Hindlimb muscle (tissue), 1 donor: ENCODE data around the gene KIR2DL1. TPM values are rescaled to one million over a fixed set of nuclear protein-coding genes. Genes with fewer than 3 reads are reported as not detected.
A peak's percentile ranks its signal among the peaks of the same experiment; 100 is the strongest.
"Not testable (repeated sequence)": the region's sequence is repeated elsewhere in the genome, so short reads cannot be mapped to it uniquely, and the experiment has no call there.

ENCODE experiments used
- DNase-seq: peaks from one replicate; pipeline ENCODE4 v3.0.0-alpha.2; 2013
- polyA plus RNA-seq: library from polyadenylated mRNA; unstranded; fragments of 120-200 nt; gene quantifications from one replicate; pipeline ENCODE4 v1.2.1, GENCODE V29; 2013; ENCODE audit not compliant: insufficient read length

Gene KIR2DL1
- polyA plus RNA-seq: not detected

DNA sequence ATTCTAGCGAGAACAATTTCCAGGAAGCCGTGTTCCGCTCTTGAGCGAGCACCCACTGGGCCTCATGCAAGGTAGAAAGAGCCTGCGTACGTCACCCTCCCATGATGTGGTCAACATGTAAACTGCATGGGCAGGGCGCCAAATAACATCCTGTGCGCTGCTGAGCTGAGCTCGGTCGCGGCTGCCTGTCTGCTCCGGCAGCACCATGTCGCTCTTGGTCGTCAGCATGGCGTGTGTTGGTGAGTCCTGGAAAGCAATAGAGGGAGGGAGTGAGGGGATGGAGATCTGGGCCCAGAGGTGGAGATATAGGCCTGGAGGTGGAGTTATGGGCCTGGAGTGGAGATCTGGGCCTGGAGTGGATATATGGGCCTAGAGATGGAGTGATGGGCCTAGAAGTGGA, at the start of gene KIR2DL1:
KIR2DL1 (plus strand) TSS at position 148 of the 400 bp plus-strand sequence; CDS start at position 206, 58 bp downstream.
- DNase-seq: not testable (repeated sequence)

DNA sequence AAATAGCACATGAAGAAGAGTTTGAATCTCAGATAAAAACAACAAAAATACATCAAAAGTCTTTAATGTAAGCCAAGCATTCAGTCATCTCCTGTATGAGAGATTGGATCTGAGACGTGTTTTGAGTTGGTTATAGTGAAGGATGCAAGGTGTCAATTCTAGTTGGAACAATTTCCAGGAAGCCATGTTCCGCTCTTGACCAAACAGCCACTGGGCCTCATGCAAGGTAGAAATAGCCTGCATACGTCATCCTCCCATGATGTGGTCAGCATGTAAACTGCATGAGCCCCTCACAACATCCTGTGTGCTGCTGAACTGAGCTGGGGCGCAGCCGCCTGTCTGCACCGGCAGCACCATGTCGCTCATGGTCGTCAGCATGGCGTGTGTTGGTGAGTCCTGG, 45.5 kb upstream of the KIR2DL1 start, which contains the start of gene KIR3DL3:
KIR3DL3 (plus strand) TSS at position 301 of the 400 bp plus-strand sequence; CDS start at position 356, 55 bp downstream.
- no peak for DNase-seq

DNA sequence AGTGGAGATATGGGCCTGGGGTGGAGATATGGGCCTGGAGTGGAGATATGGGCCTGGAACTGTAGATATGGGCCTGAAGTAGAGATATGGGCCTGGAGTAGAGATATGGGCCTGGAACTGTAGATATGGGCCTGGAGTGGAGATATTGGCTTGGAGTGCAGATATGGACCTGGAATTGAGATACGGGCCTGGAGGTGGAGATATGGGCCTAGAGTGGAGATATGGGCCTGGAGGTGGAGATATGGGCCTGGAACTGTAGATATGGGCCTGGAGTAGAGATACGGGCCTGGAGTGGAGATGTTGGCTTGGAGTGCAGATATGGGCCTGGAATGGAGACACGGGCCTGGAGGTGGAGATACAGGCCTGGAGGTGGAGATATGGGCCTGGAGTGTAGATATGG, 44.9 kb upstream of the KIR2DL1 start:
- DNase-seq: no peak

DNA sequence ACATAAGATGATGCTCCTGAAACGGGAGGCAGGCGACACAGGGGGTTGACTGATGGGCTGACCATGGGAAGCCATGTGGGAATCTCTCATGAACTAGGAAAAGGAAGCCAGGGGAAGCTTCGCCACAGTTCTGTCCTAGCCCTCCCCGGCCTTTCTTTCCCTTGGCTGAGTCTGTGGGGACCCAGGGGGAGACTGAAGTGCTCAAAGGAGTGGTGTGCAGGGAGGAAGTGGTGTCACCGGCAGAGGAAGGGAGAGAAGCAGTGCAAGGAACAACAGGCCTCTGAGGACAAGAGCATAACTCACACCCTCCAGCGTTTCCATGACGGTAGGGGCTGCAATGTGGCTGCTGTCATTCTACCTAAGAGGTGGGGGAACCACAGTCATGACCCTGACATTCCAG, 44.3 kb upstream of the KIR2DL1 start:
- no peak for DNase-seq

DNA sequence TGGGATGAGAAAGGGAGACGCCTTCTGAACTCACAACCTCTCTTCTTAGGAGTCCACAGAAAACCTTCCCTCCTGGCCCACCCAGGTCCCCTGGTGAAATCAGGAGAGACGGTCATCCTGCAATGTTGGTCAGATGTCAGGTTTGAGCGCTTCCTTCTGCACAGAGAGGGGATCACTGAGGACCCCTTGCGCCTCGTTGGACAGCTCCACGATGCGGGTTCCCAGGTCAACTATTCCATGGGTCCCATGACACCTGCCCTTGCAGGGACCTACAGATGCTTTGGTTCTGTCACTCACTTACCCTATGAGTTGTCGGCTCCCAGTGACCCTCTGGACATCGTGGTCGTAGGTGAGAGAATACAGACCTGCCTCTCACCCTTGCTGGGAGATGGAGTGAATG, 42.0 kb upstream of the KIR2DL1 start:
- DNase-seq: no peak

DNA sequence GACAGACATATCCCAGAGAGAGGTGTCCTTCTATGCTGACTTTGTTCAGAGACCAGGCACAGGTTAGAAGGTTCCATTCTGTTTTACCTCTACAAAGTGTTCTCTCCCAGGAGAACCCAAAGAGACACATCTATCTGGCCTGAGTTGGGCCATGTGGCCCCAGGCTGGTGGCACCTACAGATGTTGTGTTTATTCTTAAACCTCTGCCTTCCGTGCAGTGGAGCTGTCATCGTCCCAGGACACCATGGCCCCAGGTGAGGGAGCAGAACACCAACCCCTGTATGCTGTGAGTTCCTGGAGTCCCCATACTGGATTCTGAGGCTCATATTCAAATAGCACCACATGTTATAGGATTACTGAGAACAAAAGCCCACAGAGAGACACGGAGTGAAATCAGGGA, 41.4 kb upstream of the KIR2DL1 start:
- DNase-seq: no peak

DNA sequence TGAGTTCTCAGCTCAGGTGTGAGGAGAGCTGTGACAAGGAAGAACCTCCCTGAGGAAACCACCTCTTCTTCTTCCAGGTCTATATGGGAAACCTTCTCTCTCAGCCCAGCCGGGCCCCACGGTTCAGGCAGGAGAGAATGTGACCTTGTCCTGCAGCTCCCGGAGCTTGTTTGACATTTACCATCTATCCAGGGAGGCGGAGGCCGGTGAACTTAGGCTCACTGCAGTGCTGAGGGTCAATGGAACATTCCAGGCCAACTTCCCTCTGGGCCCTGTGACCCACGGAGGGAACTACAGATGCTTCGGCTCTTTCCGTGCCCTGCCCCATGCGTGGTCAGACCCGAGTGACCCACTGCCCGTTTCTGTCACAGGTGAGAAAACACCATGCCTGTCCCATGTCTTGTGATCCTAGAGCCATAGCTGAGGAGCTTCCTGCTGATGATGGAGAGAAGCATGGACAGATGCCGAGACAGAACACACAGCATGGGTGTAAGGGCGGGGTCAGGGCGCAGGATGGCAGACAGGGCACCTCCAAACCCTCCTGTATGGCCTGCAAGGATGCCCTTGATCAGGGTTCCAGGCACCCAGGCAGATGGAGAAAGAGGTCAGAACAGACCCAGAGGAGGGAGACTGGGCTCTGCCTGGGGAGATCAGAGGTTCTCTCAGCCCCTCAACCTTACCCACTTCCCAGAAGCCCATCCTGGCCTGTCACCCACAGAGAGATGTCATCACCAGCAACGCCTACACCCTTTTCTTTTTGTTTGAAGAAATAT, 40.0 kb upstream of the KIR2DL1 start:
- DNase-seq: no peak

DNA sequence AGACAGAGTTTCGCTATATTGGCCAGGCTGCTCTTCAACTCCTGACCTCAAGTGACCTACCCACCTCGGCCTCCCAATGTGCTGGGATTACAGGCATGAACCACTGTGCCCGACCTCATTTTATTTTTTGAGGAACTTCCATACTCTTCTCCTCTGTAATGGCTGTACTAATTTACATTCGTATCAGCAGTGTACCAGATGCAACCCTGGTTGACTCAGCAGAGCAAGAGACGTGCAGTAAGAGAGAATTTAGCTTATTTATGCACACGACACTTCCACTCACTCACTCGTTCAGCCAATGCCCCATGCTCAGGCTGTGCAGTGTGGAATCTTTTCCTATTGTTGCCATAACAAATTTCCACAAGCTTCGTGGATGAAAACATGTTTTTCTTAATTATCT, 38.4 kb upstream of the KIR2DL1 start:
- no peak for DNase-seq

DNA sequence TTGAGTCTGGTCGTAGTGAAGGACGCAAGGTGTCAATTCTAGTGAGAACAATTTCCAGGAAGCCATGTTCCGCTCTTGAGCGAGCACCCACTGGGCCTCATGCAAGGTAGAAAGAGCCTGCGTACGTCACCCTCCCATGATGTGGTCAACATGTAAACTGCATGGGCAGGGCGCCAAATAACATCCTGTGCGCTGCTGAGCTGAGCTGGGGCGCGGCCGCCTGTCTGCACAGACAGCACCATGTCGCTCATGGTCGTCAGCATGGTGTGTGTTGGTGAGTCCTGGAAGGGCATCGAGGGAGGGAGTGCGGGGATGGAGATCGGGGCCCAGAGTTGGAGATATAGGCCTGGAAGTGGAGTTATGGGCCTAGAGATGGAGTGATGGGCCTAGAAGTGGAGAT, 31.3 kb upstream of the KIR2DL1 start, which contains the start of gene KIR2DL3:
KIR2DL3 (plus strand) TSS at position 208 of the 400 bp plus-strand sequence; CDS start at position 241, 33 bp downstream.
- not testable (repeated sequence) for DNase-seq

DNA sequence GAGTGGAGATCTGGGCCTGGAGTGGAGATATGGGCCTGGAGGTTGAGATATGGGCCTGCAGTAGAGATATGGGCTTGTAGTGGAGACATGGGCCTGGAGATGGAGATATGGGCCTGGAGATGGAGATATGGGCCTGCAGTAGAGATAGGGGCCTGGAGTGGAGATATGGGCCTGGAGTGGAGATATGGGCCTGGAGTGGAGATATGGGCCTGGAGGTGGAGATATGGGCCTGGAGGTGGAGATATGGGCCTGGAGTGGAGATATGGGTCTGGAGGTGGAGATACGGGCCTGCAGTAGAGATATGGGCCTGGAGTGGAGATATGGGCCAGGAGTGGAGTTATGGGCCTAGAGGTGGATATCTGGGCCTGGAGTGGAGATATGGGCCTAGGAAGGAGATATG, 30.9 kb upstream of the KIR2DL1 start:
- no peak for DNase-seq

DNA sequence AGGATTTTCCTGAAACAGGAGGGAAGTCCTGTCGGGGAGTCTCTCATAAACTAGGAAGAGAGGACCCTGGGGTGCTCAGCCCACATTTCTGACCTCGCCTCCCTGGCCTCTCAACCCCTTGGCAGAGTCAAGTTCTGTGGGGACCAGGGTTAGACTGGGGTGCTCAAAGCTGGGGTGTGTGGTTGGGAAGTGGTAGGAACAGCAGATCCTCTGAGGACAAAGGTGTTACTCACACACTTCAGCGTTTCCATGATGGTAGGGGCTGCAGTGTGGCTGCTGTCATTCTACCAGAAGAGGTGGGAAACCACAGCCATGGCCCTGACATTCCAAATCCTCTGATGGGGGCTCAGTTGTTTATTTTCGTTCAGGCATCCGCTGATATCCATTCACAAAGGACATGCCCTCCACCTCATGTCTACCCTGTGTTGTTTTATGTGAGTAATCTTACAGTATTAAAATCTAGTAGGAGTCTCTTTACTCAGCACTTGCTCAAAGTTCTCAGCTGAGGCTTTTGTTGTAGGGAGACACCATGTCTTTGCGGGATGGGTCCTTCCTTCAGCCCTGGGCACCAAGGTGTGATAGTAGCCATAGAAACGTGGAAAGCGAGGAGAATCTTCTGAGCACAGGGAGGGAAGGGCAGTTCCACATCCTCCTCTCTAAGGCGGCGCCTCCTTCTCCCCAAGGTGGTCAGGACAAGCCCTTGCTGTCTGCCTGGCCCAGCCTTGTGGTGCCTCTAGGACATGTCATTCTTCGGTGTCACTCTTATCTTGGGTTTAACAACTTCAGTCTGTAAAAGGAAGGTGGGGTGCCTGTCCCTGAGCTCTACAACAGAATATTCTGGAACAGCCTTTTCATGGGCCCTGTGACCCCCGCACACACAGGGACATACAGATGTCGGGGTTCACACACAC, 29.8 kb upstream of the KIR2DL1 start:
- no peak for DNase-seq

DNA sequence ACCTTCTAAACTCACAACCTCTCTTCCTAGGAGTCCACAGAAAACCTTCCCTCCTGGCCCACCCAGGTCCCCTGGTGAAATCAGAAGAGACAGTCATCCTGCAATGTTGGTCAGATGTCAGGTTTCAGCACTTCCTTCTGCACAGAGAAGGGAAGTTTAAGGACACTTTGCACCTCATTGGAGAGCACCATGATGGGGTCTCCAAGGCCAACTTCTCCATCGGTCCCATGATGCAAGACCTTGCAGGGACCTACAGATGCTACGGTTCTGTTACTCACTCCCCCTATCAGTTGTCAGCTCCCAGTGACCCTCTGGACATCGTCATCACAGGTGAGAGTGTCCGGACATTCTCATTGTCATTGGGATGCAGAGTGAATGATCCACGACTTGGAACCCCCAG, 27.6 kb upstream of the KIR2DL1 start:
- not testable (repeated sequence) for DNase-seq

DNA sequence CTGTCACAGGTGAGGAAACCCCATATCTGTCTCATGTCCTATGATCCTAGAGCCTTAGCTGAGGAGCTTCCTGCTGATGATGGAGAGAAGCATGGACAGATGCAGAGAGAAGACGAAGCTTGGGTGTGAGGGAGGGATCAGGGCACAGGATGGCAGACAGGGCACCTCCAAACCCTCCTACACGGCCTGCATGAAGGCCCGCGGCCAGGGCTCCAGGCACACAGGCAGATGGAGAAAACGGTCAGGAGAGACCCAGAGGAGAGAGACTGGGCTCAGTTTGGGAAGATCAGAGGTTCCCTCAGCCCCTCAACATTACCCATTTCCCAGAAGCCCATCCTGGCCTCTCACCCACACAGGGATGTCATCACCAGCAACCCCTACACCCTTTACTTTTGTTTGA, 25.5 kb upstream of the KIR2DL1 start:
- DNase-seq: not testable (repeated sequence)

DNA sequence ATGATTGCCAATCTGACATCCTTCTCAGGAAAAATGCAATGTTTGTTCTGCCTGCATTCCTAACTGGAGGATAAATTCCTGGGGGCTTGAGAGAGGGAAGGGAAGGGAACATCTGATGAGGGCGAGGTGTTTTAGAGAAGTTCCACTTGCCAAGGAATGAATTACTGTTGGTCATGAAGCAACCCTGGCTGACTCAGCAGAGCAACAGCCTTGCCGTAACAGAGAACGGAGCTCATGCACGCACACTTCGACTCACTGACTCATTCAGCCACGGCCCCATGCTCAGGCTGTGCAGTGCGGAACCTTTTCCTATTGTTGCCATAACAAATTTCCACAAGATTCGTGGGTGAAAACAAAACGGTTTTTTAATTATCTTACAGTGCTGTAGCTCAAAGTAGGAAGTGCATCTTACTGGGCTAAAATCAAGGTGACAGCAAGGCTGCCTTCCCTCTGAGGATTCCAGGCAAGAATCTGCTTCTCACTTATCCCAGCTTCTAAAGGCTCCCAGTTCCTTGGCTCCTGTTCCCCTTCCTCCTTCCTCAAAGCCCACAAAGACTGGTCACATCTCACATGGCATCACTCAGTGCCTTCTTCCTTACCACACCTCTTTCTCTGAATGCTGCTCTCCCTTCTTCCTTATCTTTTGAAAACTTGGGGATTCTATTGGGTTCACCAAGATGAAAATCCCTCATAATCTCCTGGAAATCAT, 21.8 kb upstream of the KIR2DL1 start:
- DNase-seq: not testable (repeated sequence)

DNA sequence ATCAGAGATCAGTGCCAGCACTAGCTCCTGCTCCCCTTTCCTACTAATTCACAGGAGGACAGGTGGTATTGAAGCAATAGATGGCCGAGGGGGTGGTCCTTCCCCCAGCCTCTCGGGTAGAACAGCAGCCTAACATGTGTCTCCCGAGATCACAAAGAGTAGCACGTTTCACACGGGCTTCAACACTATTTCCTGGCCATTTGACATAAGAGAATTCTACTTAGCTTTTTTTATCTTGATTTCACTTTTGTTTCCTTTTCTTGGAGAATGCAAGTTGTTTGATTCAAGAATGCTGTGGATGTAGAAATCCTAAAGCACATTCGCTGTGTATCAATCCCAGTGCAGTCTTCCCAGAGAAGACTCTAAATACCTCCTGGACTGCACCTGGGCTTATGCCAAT, 19.3 kb upstream of the KIR2DL1 start:
- DNase-seq: not testable (repeated sequence)

DNA sequence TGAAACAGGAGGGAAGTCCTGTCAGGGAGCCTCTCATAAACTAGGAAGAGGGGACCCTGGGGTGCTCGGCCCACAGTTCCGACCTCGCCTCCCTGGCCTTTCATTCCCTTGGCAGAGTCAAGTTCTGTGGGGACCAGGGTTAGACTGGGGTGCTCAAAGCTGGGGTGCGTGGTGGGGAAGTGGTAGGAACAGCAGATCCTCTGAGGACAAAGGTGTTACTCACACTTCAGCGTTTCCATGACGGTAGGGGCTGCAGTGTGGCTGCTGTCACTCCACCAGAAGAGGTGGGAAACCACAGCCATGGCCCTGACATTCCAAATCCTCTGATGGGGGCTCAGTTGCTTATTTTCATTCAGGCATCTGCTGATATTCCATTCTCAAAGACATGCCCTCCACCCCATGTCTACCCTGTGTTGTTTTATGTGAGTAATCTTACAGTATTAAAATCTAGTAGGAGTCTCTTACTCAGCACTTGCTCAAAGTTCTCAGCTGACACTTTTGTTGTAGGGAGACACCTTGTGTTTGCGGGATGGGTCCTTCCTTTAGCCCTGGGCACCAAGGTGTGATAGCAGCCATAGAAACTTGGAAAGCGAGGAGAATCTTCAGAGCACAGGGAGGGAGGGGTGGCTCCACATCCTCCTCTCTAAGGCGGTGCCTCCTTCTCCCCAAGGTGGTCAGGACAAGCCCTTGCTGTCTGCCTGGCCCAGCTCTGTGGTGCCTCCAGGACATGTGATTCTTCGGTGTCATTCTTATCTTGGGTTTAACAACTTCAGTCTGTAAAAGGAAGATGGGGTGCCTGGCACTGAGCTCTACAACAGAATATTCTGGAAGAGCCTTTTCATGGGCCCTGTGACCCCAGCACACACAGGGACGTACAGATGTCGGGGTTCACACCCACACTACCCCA, 13.1 kb upstream of the KIR2DL1 start:
- DNase-seq: not testable (repeated sequence)

DNA sequence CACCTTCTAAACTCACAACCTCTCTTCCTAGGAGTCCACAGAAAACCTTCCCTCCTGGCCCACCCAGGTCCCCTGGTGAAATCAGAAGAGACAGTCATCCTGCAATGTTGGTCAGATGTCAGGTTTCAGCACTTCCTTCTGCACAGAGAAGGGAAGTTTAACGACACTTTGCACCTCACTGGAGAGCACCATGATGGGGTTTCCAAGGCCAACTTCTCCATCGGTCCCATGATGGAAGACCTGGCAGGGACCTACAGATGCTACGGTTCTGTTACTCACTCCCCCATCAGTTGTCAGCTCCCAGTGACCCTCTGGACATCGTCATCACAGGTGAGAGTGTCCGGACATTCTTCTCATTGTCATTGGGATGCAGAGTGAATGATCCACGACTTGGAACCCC, 11.0 kb upstream of the KIR2DL1 start:
- DNase-seq: peak; percentile 0

DNA sequence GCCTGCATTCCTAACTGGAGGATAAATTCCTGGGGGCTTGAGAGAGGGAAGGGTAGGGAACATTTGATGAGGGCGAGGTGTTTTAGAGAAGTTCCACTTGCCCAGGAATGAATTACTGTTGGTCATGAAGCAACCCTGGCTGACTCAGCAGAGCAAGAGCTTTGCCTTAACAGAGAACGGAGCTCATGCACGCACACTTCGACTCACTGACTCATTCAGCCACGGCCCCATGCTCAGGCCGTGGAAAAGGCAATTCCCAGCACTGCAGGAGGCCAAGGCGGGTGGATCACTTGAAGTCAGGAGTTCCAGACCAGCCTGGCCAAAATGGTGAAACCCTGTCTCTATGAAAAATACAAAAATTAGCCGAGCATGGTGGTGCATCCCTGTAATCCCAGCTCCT, 5.4 kb upstream of the KIR2DL1 start:
- not testable (repeated sequence) for DNase-seq

DNA sequence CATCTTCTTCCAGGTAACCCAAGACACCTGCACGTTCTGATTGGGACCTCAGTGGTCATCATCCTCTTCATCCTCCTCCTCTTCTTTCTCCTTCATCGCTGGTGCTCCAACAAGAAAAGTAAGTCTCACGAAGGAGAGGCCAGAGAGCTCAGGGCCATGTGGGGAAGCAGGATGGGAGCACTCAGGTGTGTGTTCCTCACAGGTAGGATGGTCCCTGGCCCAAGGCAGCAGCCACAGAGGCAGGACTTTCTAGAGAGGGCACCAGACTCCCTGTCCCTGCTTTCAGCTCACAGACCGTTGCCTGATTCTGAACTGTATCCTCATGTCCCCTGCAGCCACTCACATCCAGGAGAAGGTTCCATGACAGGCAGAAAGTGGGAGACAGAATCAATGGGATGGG, 3.1 kb upstream of the KIR2DL1 start:
- not testable (repeated sequence) for DNase-seq

DNA sequence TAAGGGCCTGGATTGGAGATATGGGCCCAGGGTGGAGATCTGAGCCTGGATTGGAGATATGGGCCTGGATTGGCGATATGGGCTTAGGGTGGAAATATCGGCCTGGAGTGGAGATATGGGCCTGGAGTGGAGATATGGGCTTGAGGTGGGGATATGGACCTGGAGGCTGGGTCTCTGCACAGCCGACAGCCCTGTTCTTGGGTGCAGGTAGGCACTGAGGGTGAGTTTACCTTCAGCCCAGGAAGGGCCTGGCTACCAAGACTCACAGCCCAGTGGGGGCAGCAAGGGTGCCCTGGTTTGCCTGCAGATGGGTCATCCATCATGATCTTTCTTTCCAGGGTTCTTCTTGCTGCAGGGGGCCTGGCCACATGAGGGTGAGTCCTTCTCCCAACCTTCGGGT, 918 bp downstream of the KIR2DL1 start:
- not testable (repeated sequence) for DNase-seq
